H1 (cell line): ENCODE measurements around the gene TMEM147. TPM values are rescaled to one million over a fixed set of nuclear protein-coding genes. Genes with fewer than 3 reads are reported as not detected.

Experiments used
- CBX5 ChIP-seq: fragments of 300-800, 300-1000 bp; sonication (generic); IDR thresholded peaks from 2 replicates; pipeline ENCODE4 v1.7.1; 2016; ENCODE audit warnings: antibody characterized with exemption, low read length, low read depth
- CHD1 ChIP-seq: IDR thresholded peaks from 2 replicates; pipeline ENCODE4 v1.6.1; 2012; ENCODE audit warnings: low read depth, low read length, improper control_type of control experiment
- CHD2 ChIP-seq: IDR thresholded peaks from 2 replicates; pipeline ENCODE4 v1.6.1; 2012; ENCODE audit warnings: low read length, improper control_type of control experiment
- KDM4A ChIP-seq: IDR thresholded peaks from one replicate; pipeline ENCODE4 v1.7.1; 2012; ENCODE audit warnings: low read depth, mild to moderate bottlenecking, moderate library complexity, low read length, inconsistent platforms; ENCODE audit not compliant: severe bottlenecking
- NANOG ChIP-seq: IDR thresholded peaks from 2 replicates; pipeline ENCODE4 v1.6.1; 2011; ENCODE audit warnings: low read length, low read depth, mild to moderate bottlenecking, inconsistent platforms; ENCODE audit not compliant: insufficient read depth, poor library complexity, severe bottlenecking
- NRF1 ChIP-seq: IDR thresholded peaks from 2 replicates; pipeline ENCODE4 v1.6.1; 2011; ENCODE audit warnings: mild to moderate bottlenecking, low read depth, low read length, improper control_type of control experiment
- polyA plus RNA-seq, 7 experiments: library from polyadenylated mRNA; depleted of rRNA in 3 of 7; stranded (reverse) in 5 of 7; unstranded in 2 of 7; fragments of >200 nt in 5 of 7; fragments of 200-250 nt in 2 of 7; gene quantifications; 1 replicate in 5 of 7; 2 replicates in 1 of 7; 4 replicates in 1 of 7; pipeline versions ENCODE4 v1.2.1 to v1.2.3, GENCODE V29; 2011 to 2013; ENCODE audit warnings: missing spikeins in 2 of 7, mixed read lengths in 2 of 7
- total RNA-seq: library from RNA; stranded (reverse); fragmentation: NEBNext Ultra II Directional; extraction: Animal tissue kit (Norgen Biotek cat#: 25700); gene quantifications from 2 replicates; pipeline ENCODE4 v1.2.1, GENCODE V29; 2021

Gene TMEM147
- total and polyA plus RNA-seq, 2 of the 8 experiments (the other 6 are each of a cell fraction or from before 2014, with no cell fraction given): 159 to 418 TPM

DNA sequence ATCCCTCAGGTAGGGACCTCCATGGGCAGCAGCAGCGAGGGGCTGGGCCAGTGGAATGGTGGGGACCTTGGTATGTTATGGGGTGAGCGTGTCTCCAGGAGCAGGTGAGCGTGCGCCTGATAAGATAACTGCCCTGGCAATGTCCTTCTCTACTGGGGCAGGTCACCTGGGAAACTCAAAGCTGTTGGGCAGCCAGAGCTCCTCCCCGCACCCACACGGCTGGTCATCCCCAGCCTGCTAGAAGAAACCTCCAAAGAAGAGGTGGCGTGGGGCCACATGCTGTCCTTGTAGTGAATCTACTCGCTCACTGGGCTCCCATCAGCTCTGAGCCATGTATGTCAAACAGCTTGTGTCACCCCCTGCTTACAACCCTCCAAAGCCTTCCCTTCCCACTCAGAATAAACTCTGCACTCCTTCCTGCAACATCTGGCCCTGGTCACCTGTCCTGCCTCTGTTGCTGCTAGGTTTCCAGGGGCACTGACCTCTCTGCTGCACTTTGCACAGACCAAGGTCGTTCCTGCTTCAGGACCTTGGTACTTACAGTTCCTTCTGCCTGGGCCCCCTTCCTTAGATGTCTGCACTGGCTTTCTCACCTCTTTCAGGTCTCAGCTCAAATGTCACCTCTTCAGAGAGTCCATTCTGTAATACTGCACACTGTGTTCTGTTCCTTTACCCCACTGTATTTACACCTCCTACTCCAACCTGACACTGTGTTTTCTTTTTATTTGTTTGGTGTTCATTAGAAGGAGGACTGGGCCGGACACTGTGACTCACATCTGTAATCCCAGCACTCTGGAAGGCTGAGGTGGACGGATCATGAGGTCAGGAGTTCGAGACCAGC is 19.8 kb downstream of the TMEM147 start (continued):
- no peak for TF ChIP-seq CHD2
- TF ChIP-seq NRF1: no peak
- TF ChIP-seq KDM4A: no peak
- no peak for TF ChIP-seq NANOG
- TF ChIP-seq CHD1: no peak
- TF ChIP-seq CBX5: no peak
